CD1c-positive myeloid dendritic cell (primary cell): ENCODE measurements around the gene DENND1A.

ENCODE experiments used
- DNase-seq: peaks from one replicate; pipeline ENCODE4 v3.0.0-alpha.2; 2016; ENCODE audit errors: extremely low spot score

DENND1A gene

DNA sequence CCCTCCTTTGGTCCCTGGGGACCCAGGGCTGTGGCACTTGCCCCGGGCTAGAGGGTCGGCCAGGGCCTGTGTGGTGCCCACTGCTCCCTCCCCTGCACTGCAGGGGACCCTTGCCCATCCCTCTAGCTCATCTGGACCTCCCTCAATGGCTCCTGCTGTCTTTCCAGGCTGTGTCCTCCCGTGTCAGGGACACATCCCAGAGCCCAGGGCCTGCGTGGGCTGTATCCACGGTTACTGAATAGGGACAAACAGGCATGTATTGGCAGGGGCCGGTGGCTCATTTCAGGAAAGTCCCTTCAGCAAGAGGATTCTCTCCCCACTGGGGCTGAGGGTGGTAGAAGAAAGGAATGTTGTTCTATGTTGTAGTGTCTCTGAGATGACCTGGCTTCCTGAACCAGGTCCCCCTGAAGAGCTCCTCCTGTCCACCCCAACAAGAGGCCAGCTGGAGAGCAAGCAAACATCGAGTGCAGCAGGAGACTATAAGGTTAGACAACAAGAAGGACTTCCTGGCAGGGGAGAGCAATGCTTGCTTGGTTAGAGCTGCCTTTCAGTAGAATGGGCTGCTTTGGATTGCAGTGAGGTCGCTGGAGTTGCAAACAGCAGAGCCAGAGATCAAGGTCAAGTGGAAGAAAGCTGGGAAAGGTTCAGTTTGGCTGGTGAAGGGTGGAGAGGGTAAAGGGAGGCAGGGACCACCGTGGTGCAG, 575.0 kb downstream of the DENND1A start:
- DNase-seq = no peak

- DNase-seq = peak; percentile 59
These were observed 575.8 kb downstream of the DENND1A start for GRCh38 chr9:123353984-123354591.

DNA sequence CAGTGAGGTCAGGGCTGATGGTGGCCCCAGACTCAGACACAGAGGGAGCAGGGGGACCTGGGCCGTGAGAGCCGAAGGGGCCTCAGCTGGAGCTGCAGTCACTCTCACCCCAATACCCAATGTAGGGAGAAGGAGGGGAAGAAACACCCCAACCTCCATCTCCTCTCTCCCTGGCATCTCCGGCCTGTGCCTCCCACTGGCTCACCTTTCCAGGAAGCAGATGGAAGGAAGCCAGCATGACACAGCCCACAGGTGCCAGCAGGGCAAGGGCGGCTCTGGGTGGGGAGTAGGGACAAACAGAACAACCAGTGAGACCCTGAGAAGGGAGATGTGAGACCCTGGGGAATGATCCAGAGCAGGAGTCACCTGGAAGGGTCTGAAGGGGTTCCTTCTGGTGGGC, 576.9 kb downstream of the DENND1A start:
- no peak for DNase-seq

DNA sequence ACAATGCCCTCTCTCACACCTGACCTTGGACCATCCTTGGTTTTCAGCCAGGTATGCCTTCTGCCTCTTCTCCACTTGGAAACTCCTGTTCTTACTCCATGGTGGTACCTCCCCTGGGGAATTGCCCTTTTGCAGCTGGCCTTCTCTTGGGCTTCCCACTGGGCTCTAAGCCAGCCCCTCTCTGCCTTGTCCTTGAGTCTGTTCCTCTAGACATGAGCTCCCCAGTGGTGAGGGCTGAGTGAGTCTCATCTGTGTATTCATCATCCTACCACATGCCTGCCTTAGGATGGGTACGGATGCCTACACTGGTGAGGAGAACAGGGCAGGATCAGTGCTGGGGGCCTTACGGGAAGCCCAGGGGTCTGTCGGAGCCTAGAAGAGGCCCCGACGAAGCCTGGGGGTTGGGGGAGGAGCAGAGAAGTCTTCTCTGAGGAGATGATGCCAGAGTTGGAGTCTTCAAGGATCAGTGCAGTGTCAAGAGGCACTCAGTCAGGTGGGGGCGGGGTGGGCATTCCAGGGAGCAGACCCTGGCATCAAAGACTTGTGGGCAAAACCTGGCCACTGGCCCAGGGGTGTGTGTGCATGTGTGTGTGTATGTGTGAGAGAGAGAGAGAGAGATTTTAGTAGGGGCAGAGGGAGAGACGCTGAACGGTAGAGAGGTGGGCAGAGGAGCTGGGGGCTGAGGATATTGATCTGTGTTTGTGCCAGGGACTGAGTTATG, 579.2 kb downstream of the DENND1A start:
- no peak for DNase-seq

DNA sequence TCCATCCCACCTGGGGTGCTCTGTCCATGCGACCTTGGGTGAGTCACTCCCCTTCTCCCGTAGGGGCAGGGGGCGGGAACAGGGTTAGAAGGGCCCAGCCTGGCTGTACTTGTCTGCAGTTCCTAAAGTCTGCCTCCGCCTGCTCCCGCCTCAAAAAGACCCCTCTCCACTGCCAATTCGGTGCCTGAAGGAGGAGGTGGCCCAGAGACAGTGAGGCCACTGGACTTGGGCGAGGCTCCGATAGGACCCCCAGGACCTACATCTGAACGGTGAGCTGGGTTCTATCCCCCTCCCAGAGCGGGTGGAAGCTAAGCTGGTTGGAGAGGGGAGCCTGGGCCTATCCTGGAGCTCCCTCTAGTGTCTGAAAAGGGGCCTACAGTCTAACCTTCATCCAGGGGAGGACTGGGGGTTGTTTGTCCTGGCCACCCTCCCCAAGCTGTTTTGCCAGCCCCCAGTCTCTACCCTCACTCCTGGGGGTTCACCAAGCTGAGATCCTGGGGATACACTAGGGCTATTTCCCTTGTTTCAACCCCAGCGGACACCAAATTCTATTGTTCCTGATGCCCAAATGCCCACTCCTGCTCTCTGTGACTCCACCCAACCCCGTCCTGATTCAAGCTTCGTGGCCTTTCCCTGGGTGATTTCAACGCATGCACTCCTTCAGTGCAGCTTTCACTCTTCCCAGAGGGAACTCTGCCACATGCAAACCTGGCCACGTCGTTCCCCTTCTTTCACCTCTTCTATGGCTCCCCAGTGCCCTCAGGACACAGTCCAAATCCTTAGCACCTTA, 580.0 kb downstream of the DENND1A start:
- DNase-seq = peak; percentile 74

DNA sequence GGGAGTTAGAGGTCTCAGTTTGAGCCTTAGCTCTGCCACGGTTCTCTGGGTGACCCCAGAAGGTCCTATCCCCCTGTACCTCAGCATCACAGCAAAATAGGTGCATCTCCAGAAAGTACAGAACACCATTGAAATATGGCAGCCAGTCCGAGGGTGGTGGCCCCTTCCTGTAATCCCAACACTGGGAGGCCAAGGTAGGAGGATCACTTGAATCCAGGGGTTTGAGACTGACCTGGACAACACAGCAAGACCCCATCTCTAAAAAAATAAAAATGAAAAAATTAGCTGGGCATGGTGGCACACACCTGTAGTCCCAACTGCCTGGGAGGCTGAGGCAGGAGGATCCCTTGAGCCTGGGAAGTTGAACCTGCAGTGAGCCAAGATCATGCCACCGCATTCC, 580.9 kb downstream of the DENND1A start:
- DNase-seq = no peak

GRCh38 chr9:123348317-123348992, 581.5 kb downstream of the DENND1A start:
- DNase-seq = no peak

DNA sequence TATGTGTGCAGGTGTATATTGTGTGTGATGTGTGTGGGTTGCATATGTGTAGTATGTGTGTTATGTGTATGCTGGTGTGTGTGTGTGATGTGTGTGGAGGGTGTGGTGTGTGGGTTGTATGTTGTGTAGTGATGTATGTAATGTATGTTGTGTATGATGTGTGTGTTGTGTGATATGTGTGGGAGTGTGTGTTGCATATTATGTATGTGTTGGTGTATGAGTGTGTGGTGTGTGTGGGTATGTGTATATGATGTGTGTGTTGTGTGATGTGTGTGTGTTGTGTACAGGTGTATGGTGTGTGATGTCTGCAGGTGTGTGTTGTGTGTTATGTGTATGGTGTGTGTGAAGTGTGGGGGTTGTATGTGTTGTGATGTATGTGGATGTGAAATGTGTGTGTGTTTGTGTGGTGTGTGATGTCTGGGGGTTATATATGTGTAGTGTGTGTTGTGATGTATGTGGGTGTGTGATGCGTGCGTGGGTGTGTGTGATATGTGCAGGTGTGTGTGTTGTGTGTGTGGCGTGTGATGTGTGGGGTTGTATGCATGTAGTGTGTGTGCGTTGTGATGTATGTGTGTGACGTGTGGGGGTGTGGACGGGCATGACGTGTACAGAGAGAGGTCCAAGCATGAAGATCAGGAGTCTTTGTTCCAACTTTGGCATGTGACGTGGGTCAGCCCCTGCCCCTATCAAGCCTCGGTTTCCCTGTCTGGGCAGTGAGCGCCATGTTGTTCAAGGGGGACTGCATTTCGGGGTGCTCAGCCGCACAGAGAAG, 582.5 kb downstream of the DENND1A start:
- no peak for DNase-seq

DNA sequence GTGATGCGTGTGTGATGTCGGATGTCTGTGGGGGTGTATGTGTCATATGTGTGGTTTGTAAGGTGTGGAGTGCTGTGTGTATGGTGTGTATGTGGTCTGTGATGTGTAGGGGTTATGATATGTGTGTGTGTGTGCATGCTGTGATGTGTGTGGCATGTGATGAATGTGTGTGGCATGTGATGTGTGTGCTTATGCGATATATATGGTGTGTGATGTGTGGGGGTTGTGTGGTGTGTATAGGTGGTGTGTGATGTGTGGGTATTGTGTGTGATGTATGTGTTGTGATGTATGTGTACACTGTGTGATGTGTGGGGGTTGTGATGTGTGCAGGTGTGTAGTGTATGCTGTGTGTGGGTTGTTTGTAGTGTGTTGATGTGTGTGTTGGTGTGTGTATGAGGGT, 583.1 kb downstream of the DENND1A start:
- DNase-seq = no peak

DNA sequence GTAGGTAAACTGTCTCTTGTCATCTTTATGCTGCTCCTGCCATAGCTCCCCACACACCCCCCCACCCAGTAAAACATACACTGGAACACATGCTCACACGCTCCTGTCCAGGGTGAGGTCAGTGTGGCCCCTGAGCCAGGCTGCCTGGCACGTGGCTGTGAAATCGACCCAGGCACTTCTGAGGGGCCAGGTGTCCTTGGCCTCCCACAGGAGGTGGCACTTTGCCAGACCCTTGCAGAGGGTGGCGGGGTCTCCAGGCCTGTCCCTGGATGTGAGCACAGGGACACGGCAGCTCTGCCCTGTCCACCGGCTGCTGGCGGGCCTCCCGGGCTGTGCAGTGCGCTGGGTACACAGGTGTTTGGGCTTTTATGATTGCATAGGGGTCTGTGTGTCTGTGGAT, 583.9 kb downstream of the DENND1A start:
- DNase-seq = no peak

DNA sequence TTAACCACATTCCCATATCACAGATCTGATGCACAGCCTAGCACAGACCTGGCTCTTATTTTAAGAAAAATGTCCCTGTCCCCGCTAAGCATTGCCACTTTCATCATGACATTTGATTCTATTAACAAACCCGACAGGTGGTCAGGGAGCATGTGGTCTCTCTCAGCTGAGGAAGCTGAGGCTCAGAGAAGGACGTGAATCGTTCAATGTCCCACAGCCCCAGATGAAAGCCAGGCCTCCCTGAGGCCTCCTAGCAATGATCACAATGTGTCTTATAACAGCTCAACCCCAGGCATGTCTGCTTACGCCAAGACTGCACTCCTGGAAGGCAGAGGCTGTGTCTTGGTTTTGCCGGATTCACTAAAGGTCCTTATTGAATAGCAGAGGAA, 584.4 kb downstream of the DENND1A start:
- DNase-seq = no peak

- DNase-seq = peak; percentile 30
These were observed 585.6 kb downstream of the DENND1A start for GRCh38 chr9:123344192-123344949.

GRCh38 chr9:123343443-123344191, 586.3 kb downstream of the DENND1A start:
- peak; percentile 85 for DNase-seq

- no peak for DNase-seq
These were observed 587.7 kb downstream of the DENND1A start for GRCh38 chr9:123342247-123342646.

DNA sequence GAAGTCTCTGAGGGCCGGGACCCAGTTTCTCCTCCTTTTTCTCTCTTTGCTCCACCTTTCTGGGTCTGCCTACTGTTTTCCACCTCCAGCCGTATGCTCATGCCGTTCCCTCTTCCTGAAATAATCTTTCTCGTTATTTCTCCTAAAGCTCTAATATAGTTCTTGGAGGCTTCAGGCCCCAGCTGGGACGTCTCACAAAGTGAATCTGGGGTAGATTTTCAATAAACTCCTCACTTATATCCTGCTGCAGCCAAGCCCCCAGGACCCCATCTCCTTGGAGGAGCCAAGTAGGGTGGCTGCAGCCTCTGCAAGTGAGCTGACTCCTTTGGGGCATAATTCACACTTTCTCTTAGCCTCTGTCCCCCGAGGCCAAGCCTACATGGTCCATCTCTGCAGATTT, 588.1 kb downstream of the DENND1A start:
- no peak for DNase-seq

GRCh38 chr9:123339666-123340510, 590.0 kb downstream of the DENND1A start:
- DNase-seq = peak; percentile 86

DNA sequence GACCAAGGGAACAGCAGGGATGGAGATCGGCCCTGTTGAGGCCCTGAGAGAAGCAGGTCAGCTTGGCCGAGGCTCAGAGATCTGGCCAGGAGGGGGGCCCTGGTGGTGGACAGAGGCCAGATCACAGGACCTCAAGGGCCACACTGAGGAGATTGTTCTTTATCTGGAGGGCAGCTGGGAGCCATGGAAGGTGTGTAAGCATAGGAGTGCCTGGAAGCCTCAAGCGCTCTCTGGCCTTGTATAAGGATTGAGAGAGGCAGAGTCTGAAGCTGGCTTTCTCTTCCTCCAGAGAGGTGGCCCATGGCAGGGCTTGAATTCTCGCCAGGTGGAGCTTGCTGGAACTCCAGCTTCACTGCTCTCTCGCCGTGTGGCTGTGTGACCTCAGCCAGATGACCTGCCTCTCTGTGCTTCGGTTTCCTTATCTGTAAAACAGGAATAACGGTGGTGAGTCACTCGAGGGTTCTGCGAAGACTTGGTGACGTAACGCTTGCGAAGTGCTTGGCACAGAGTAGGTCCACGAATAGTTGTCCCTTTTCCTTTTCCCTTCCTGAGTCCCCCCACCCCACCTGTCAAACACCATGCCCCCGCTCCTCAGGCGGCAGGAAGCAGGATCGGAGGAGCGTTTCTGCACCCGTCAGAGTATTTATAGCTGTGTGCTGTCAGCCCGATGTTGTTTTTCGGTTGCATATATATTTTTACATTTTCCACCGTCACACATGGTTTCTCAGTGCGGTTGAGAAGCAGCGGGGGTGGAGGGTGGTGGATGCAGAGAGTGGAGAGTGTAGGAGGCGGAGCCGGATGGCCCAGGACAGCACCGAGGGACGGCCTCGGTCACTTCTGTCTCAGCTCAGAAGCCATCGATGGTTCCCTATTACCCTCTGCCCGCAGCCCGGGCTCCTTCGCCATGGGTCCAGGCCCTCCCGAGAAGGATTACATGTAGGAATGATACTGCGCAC, 590.9 kb downstream of the DENND1A start:
- peak; percentile 90 for DNase-seq
